Measurements from ENCODE around the gene PACRG. TPM values are rescaled to one million over a fixed set of nuclear protein-coding genes. Genes with fewer than 3 reads are reported as not detected.

The PACRG gene
- total RNA-seq, 1 donor from 2014 or later: 10.5 TPM

- Histone ChIP-seq H3K4me3 (no peak overlapping the region), H3K27me3 (ENCODE audit: low read depth) (no peaks in the 10 kb centered on the region), H3K9me3 (replicated peaks) (no peaks in the 10 kb centered on the region), H3K4me1 (peaks cover 25% of the 10 kb centered on the region), H3K27ac (replicated peaks) (peak overlapping the region; percentile 18), H3K36me3 (no peaks in the 10 kb centered on the region)
- DNase-seq: no peak
- intact Hi-C loops (cut with micrococcal nuclease): loop anchor here (5.0 kb wide), 1 partner anchor 233 kb away; no protein-coding TSS in a partner anchor
- no peak for TF ChIP-seq CTCF (IDR thresholded peaks at IDR 0.05; ENCODE audit: borderline replicate concordance)
These were observed 456.0 kb downstream of the PACRG start for GRCh38 chr6:163183806-163184205.

- no peak overlapping the region for H3K4me3 ChIP-seq
- TF ChIP-seq CTCF (IDR thresholded peaks at IDR 0.05; ENCODE audit: borderline replicate concordance): no peak
- intact Hi-C loops (cut with micrococcal nuclease): no loop called here
- peaks cover 24% of the 10 kb centered on the region for H3K4me1 ChIP-seq
- H3K27ac ChIP-seq (replicated peaks): no peak overlapping the region
- H3K27me3 ChIP-seq (ENCODE audit: low read depth): no peaks in the 10 kb centered on the region
- no peaks in the 10 kb centered on the region for H3K9me3 ChIP-seq (replicated peaks)
- DNase-seq: no peak
- H3K36me3 ChIP-seq: no peaks in the 10 kb centered on the region
These were observed 458.0 kb downstream of the PACRG start for GRCh38 chr6:163185744-163186143.

GRCh38 chr6:163186527-163186926, 458.8 kb downstream of the PACRG start:
- H3K4me1 ChIP-seq: peaks cover 17% of the 10 kb centered on the region
- no peaks in the 10 kb centered on the region for H3K36me3 ChIP-seq
- H3K27ac ChIP-seq (replicated peaks): no peak overlapping the region
- H3K4me3 ChIP-seq: no peak overlapping the region
- no peak for TF ChIP-seq CTCF (IDR thresholded peaks at IDR 0.05; ENCODE audit: borderline replicate concordance)
- H3K27me3 ChIP-seq (ENCODE audit: low read depth): no peaks in the 10 kb centered on the region
- DNase-seq: no peak
- no peaks in the 10 kb centered on the region for H3K9me3 ChIP-seq (replicated peaks)
- intact Hi-C loops (cut with micrococcal nuclease): no loop called here

GRCh38 chr6:163187201-163187600, 459.4 kb downstream of the PACRG start:
- intact Hi-C loops (cut with micrococcal nuclease): no loop called here

GRCh38 chr6:163187606-163188005, 459.8 kb downstream of the PACRG start:
- no peak for DNase-seq
- no peak overlapping the region for H3K4me3 ChIP-seq
- H3K36me3 ChIP-seq: no peaks in the 10 kb centered on the region
- H3K27ac ChIP-seq (replicated peaks): no peak overlapping the region
- peaks cover 22% of the 10 kb centered on the region for H3K4me1 ChIP-seq
- no peaks in the 10 kb centered on the region for H3K9me3 ChIP-seq (replicated peaks)
- intact Hi-C loops (cut with micrococcal nuclease): no loop called here
- no peak for TF ChIP-seq CTCF (IDR thresholded peaks at IDR 0.05; ENCODE audit: borderline replicate concordance)
- no peaks in the 10 kb centered on the region for H3K27me3 ChIP-seq (ENCODE audit: low read depth)

More at GRCh38 chr6:163187201-163187600, 459.4 kb downstream of the PACRG start:
- Histone ChIP-seq H3K27me3 (ENCODE audit: low read depth) (no peaks in the 10 kb centered on the region), H3K36me3 (no peaks in the 10 kb centered on the region), H3K9me3 (replicated peaks) (no peaks in the 10 kb centered on the region), H3K4me3 (no peak overlapping the region), H3K4me1 (peaks cover 18% of the 10 kb centered on the region), H3K27ac (replicated peaks) (no peak overlapping the region)
- no peak for TF ChIP-seq CTCF (IDR thresholded peaks at IDR 0.05; ENCODE audit: borderline replicate concordance)
- no peak for DNase-seq
